OCI-LY7 (cell line): ENCODE measurements around the gene BTRC. TPM values are rescaled to one million over a fixed set of nuclear protein-coding genes. Genes with fewer than 3 reads are reported as not detected.

ENCODE experiments used
- BruUV-seq: library from RNA; stranded (reverse); fragments of 400-500 nt; replicated peaks from 2 replicates; lab custom pipeline; 2021; lab: Mats Ljungman, UMichigan
- CTCF ChIA-PET: fragments of 300-600 bp; sonication (Branson Sonifier 250); formaldehyde crosslinking; loops from one replicate; lab custom pipeline; 2022; ENCODE audit warnings: antibody characterized with exemption; ENCODE audit not compliant: unreplicated experiment; lab: Charles Lee
- POLR2A ChIA-PET: fragments of 300-600 bp; sonication (Branson Sonifier 250); formaldehyde crosslinking; loops from one replicate; lab custom pipeline; 2022; ENCODE audit warnings: antibody characterized with exemption; lab: Charles Lee
- DNase-seq: peaks from one replicate; pipeline ENCODE4 v3.0.0-alpha.2; 2015; ENCODE audit warnings: low spot score
- H2AFZ ChIP-seq: fragments of 200-600 bp; sonication (generic), shearing (Covaris generic); 2 replicates; pipeline ENCODE4 v1.6.1; 2014; ENCODE audit warnings: mild to moderate bottlenecking, antibody characterized with exemption, low read length, moderate library complexity
- H3K27ac ChIP-seq: fragments of 200-600 bp; sonication (generic); 2 replicates; pipeline ENCODE4 v1.5.1; 2014; ENCODE audit warnings: mixed run types, low read depth, mild to moderate bottlenecking, moderate library complexity, low read length, inconsistent platforms; ENCODE audit not compliant: poor library complexity, severe bottlenecking
- H3K36me3 ChIP-seq: fragments of 200-600 bp; sonication (generic); 2 replicates; pipeline ENCODE4 v1.6.1; 2014; ENCODE audit warnings: mild to moderate bottlenecking, antibody characterized with exemption, low read length, moderate library complexity, mixed read lengths; ENCODE audit not compliant: insufficient read depth
- H3K4me1 ChIP-seq: fragments of 200-600 bp; sonication (generic); 2 replicates; pipeline ENCODE4 v1.5.1; 2014; ENCODE audit warnings: mild to moderate bottlenecking, low read length; ENCODE audit not compliant: insufficient read depth, poor library complexity, severe bottlenecking
- H3K4me2 ChIP-seq: fragments of 200-600 bp; sonication (generic); 2 replicates; pipeline ENCODE4 v1.6.1; 2014; ENCODE audit warnings: mild to moderate bottlenecking, low read length
- H3K4me3 ChIP-seq: fragments of 200-600 bp; sonication (generic); 2 replicates; pipeline ENCODE4 v1.5.1; 2014; ENCODE audit warnings: mild to moderate bottlenecking, low read depth, low read length; ENCODE audit not compliant: poor library complexity, severe bottlenecking
- H3K79me2 ChIP-seq: fragments of 200-600 bp; sonication (generic); 2 replicates; pipeline ENCODE4 v1.6.1; 2016; ENCODE audit warnings: low read depth, mild to moderate bottlenecking, low read length, moderate library complexity, mixed read lengths; ENCODE audit not compliant: insufficient read depth
- H3K9me2 ChIP-seq: fragments of 200-600 bp; sonication (generic); 2 replicates; pipeline ENCODE4 v1.6.1; 2016; ENCODE audit warnings: mild to moderate bottlenecking, low read length, mixed read lengths; ENCODE audit not compliant: insufficient read depth
- H3K9me3 ChIP-seq: fragments of 200-600 bp; sonication (generic); 2 replicates; pipeline ENCODE4 v1.6.1; 2014; ENCODE audit warnings: mild to moderate bottlenecking, mixed run types, low read length, mixed read lengths
- H4K20me1 ChIP-seq: fragments of 200-600 bp; sonication (generic); 2 replicates; pipeline ENCODE4 v1.6.1; 2014; ENCODE audit warnings: mild to moderate bottlenecking, antibody characterized with exemption, low read length, moderate library complexity, mixed read lengths; ENCODE audit not compliant: insufficient read depth
- CTCF ChIP-seq: fragments of 200-600 bp; sonication (generic); conservative IDR thresholded peaks from 2 replicates; pipeline ENCODE4 v1.5.1; 2014; ENCODE audit warnings: mild to moderate bottlenecking, antibody characterized with exemption, low read length, moderate library complexity, mixed read lengths
- EZH2phosphoT487 ChIP-seq: fragments of 200-600 bp; sonication (generic); IDR thresholded peaks from 2 replicates; pipeline ENCODE4 v1.6.1; 2018; ENCODE audit warnings: low read depth, borderline replicate concordance, mild to moderate bottlenecking, mixed run types, antibody characterized with exemption, low read length, moderate library complexity, mixed read lengths
- intact Hi-C: fragments of 100-400 bp; cut with micrococcal nuclease; formaldehyde crosslinking; loops from one replicate; pipeline ENCODE4 v1.10.0; 2022; ENCODE audit not compliant: unreplicated experiment
- total RNA-seq, 2 experiments: library from RNA; depleted of rRNA in 1 of 2; stranded (reverse); fragments of >200 nt in 1 of 2; shearing (Covaris generic) in 1 of 2; gene quantifications; 2 replicates each; pipeline ENCODE4 v1.2.3, GENCODE V29; 2014 to 2022

BTRC gene
- total RNA-seq, 2 experiments from 2014 or later: 6.1 to 17.8 TPM

GRCh38 chr10:101375076-101375475, 21.1 kb downstream of the BTRC start:
- intact Hi-C loops: no loop called here
- Histone ChIP-seq H3K9me3 (no peaks in the 10 kb centered on the region), H3K36me3 (no peaks in the 10 kb centered on the region), H2AFZ (no peak overlapping the region), H3K9me2 (no peaks in the 10 kb centered on the region), H3K79me2 (no peaks in the 10 kb centered on the region), H3K4me1 (peaks cover 8% of the 10 kb centered on the region), H3K4me3 (no peak overlapping the region), H4K20me1 (no peaks in the 10 kb centered on the region), H3K4me2 (peak overlapping the region; percentile 10), H3K27ac (no peak overlapping the region)
- peak; percentile 20 for DNase-seq
- no peak for TF ChIP-seq EZH2phosphoT487
- no peak for TF ChIP-seq CTCF
- no TSS peak for BruUV-seq
- ChIA-PET CTCF (no interaction called here), POLR2A (no interaction called here)

- ChIA-PET CTCF (no interaction called here), POLR2A (interaction anchor here (0.7 to 0.8 kb wide), 3 partner anchors 11 to 28 kb away, joined by 3 to 4 read pairs (median 3); no protein-coding TSS in a partner anchor)
- no peak overlapping the region for H2AFZ ChIP-seq
Measured at GRCh38 chr10:101379663-101380352, 25.8 kb downstream of the BTRC start.

More at GRCh38 chr10:101379663-101380352, 25.8 kb downstream of the BTRC start:
- Histone ChIP-seq H4K20me1 (no peaks in the 10 kb centered on the region), H3K4me1 (peaks cover 7% of the 10 kb centered on the region), H3K9me3 (no peaks in the 10 kb centered on the region), H3K9me2 (no peaks in the 10 kb centered on the region), H3K36me3 (no peaks in the 10 kb centered on the region), H3K4me2 (no peak overlapping the region), H3K27ac (no peak overlapping the region), H3K79me2 (no peaks in the 10 kb centered on the region), H3K4me3 (no peak overlapping the region)
- intact Hi-C loops: no loop called here
- TF ChIP-seq EZH2phosphoT487: no peak
- TF ChIP-seq CTCF: no peak
- DNase-seq: no peak
- no TSS peak for BruUV-seq
